LNCAP (cell line): ENCODE data around the gene GSTM1.

Experiments
- CTCF ChIP-seq: fragments of 450-650 bp; IDR thresholded peaks from 2 replicates; pipeline ENCODE4 v1.5.1; 2017; ENCODE audit warnings: mild to moderate bottlenecking

Gene GSTM1

GRCh38 chr1:109655615-109656519 is 31.8 kb upstream of the GSTM1 start, which contains the start of gene GSTM4:
TSS of gene GSTM4 (plus strand) at chr1:109656099. CDS start at chr1:109656390, 291 bp downstream.
- no peak for TF ChIP-seq CTCF

- TF ChIP-seq CTCF = no peak
Measured at GRCh38 chr1:109657395-109657794, 30.2 kb upstream of the GSTM1 start.

GRCh38 chr1:109657970-109658369 is 29.6 kb upstream of the GSTM1 start:
- TF ChIP-seq CTCF = no peak

- no peak for TF ChIP-seq CTCF
Measured at GRCh38 chr1:109658533-109659042, 29.0 kb upstream of the GSTM1 start.

GRCh38 chr1:109659145-109659544 is 28.5 kb upstream of the GSTM1 start:
- TF ChIP-seq CTCF = no peak

GRCh38 chr1:109659997-109660690 is 27.5 kb upstream of the GSTM1 start:
- no peak for TF ChIP-seq CTCF

- no peak for TF ChIP-seq CTCF
Measured at GRCh38 chr1:109661391-109661790, 26.2 kb upstream of the GSTM1 start.
